HL-60 (cell line): ENCODE measurements around the gene TMCO4.
A peak's percentile ranks its signal among the peaks of the same experiment; 100 is the strongest.

Source experiments
- DNase-seq, 2 experiments: peaks; one replicate each; pipeline ENCODE4 v3.0.0-alpha.2; 2010 to 2020; ENCODE audit warnings: low read depth in 1 of 2, low spot score in 1 of 2
- H3K27ac ChIP-seq: fragments of 250-450 bp; sonication (Bioruptor Pico); replicated peaks from 2 replicates; pipeline ENCODE4 v1.5.1; 2020; ENCODE audit warnings: mild to moderate bottlenecking, moderate library complexity
- H3K27me3 ChIP-seq: fragments of 250-450 bp; sonication (Bioruptor Pico); 2 replicates; pipeline ENCODE4 v1.5.1; 2021; ENCODE audit warnings: mild to moderate bottlenecking, moderate library complexity; ENCODE audit not compliant: insufficient read depth, poor library complexity, severe bottlenecking
- H3K4me3 ChIP-seq: replicated peaks from 2 replicates; pipeline ENCODE4 v1.5.1; 2011; ENCODE audit warnings: mild to moderate bottlenecking, control low read depth, low read length; ENCODE audit not compliant: insufficient read depth
- CTCF ChIP-seq: IDR thresholded peaks from one replicate; pipeline ENCODE4 v1.5.1; 2011; ENCODE audit warnings: low read length, control low read depth, inconsistent platforms; ENCODE audit not compliant: insufficient read depth
- GABPA ChIP-seq: IDR thresholded peaks from 2 replicates; pipeline ENCODE4 v1.6.1; 2012; ENCODE audit warnings: low read depth
- POLR2AphosphoS5 ChIP-seq: IDR thresholded peaks from 2 replicates; pipeline ENCODE4 v1.6.1; 2012; ENCODE audit warnings: low read depth
- REST ChIP-seq: IDR thresholded peaks from 2 replicates; pipeline ENCODE4 v1.6.1; 2012; ENCODE audit warnings: low read depth; ENCODE audit not compliant: insufficient replicate concordance
- SPI1 ChIP-seq: IDR thresholded peaks from 2 replicates; pipeline ENCODE4 v1.6.1; 2012; ENCODE audit warnings: low read depth, mild to moderate bottlenecking, borderline replicate concordance

The TMCO4 gene

GRCh38 chr1:19643602-19644394 is 155.9 kb downstream of the TMCO4 start, which contains the start of gene NBL1:
Gene NBL1 (plus strand): TSS chr1:19644311. CDS start chr1:19655031, 10,720 bp downstream.
- no peak for TF ChIP-seq GABPA
- no peak for TF ChIP-seq SPI1
- no peak for TF ChIP-seq POLR2AphosphoS5
- no peak for TF ChIP-seq CTCF
- TF ChIP-seq REST: no peak
- DNase-seq: no peak
- Histone ChIP-seq H3K27me3 (peaks cover 22% of the 10 kb centered on the region), H3K27ac (no peak within 1 kb of the TSS), H3K4me3 (peak within 1 kb of the TSS; percentile 37)

GRCh38 chr1:19643121-19643520 is 156.6 kb downstream of the TMCO4 start:
- Histone ChIP-seq H3K27ac (no peak overlapping the region), H3K27me3 (peaks cover 22% of the 10 kb centered on the region), H3K4me3 (no peak overlapping the region)
- no peak for DNase-seq
- TF ChIP-seq SPI1 (no peak), REST (no peak), CTCF (no peak), POLR2AphosphoS5 (no peak), GABPA (no peak)

- TF ChIP-seq CTCF (no peak), POLR2AphosphoS5 (no peak), REST (no peak), GABPA (no peak), SPI1 (no peak)
- Histone ChIP-seq H3K27me3 (peaks cover 18% of the 10 kb centered on the region), H3K4me3 (no peak overlapping the region), H3K27ac (no peak overlapping the region)
- no peak for DNase-seq
These were observed 159.1 kb downstream of the TMCO4 start for GRCh38 chr1:19640363-19641316.
